Inferior parietal cortex (tissue), 1 donor: ENCODE results near the gene UBTD1.
A peak's percentile ranks its signal among the peaks of the same experiment; 100 is the strongest.

Experiments used
- DNase-seq: peaks from one replicate; pipeline ENCODE4 v3.0.0-alpha.2; 2016; ENCODE audit errors: extremely low spot score

The UBTD1 gene

DNA sequence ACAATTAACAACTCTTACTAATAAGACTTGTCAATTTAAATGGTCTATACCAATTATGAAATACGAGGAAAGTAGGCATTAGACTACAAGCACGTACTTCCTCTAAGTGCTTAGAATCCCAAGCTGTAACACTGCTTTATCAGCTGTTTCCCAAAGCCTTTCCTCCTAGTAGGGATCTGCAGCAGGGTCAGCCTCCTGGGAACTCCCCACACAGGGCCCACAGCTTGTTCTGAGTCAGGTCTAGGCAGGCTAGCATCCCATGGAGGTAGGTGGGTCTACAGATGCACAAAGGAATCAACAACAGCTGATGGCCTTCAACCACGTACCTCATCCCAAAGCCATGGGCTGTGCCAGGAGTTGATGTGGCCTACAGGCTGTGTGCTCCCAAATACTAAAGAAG, 15.2 kb upstream of the UBTD1 start:
- no peak for DNase-seq

DNA sequence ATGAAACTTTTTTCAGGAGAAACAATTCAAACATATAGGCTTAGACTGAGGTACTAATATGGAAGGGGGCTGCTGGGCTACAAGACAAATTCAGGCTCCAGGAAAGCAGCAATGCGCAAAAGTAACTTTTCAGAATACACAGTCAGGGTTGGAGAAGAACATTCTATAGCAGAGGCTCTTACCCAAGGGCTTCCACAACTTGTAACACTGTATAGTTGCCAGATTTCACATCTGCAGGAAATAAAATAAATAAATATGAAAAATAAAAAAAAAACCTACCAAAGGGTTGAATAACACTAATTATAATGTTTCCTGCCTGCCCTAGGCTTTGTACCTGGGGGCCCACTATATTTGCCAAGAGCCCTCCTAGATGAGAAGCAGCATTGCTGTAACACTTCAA, 14.8 kb upstream of the UBTD1 start:
- no peak for DNase-seq

DNA sequence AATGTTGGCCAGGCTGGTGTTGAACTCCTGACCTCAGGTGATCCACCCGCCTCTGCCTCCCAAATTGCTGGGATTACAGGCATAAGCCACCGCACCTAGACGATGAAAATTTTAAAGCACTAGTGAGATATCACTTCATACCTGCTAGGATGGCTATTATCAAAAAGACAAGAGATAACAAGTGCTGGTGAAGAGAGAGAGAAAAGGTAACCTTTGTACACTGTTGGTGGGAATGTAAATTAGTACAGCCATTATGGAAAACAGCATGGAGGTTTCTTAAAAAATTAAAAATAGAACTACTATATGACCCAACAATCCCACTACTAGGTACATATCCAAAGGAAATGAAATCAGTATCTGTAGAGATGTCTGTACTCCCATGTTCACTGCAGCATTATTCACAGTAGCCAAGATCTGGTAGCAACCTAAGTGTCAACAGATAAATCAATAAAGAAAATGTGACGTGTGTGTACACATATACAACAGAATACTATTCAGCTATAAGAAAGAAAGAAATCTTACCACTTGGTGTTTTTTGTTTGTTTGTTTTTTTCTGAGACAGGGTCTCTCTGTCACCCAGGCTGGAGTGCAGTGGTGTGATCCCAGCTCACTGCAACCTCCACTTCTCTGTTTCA, 13.0 kb upstream of the UBTD1 start:
- DNase-seq, result no peak

DNA sequence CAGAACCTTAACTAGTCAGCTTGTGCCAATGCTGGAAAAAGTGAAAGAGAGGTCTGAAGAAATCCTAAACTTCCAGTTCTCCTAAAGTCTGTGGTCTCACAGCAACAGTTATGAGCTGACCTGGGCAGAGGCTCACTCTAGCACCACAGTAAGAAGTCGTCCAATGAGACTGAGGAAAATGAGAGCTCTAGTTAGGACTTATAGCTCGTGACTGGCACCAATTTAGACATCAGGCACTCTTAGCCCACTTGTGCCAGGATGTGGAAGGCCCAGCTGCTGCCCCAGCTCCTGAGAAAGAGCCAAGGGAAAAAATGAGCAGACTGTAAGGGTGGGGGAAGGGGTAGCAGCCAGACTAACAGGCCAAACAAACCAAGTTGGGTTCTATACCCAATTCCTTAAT, 8.1 kb upstream of the UBTD1 start:
- DNase-seq, result peak; percentile 59

DNA sequence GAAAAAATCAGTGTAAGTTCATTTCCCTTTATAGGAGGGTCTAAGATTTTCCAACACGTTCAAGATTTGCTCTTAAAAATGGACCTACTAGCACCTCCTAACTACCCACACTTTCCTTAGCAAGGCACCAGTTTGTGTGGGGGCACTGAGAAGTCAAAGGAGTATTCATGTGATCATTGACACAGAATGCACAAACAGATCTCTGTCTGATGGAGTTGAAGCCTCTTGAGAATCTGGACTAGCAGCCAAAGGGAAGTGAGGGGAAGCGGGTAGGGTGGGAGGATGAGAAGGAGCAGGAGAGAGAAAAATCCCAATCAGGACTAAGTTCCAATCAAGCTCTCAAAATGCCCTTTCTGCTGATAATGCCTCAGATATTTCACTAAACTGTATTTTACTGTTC, 4.6 kb upstream of the UBTD1 start:
- DNase-seq, result peak; percentile 68

DNA sequence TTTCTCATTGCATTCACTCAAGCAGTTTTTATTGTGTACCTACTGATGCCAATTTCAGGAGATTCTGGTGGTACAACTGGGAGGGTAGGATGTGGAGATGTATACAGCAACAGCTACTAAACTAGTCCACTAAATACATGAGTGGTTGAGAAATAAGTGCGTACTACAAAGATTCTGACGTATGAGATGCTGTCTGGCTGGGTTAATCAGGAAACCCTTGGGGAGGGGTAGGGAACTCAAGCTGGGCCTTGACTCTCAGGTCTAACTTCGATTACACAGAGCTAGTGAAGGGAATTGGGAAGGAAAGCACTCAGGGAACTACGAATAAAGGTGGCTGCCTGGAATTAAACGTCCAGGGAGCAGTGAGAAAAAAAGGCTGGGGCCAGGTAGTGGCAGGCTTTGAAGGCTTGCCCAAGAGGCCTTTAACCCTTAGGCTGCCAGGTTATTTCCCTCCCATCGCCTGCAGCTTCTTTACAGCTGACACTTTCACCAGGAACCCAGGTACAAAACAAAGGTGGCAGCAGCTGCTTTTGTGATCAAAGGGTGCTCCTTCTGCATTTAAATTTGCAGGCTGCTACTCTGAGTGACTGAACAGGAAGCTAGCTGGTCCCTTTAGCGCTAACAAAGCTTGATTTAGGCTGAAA, 3.7 kb upstream of the UBTD1 start:
- no peak for DNase-seq

DNA sequence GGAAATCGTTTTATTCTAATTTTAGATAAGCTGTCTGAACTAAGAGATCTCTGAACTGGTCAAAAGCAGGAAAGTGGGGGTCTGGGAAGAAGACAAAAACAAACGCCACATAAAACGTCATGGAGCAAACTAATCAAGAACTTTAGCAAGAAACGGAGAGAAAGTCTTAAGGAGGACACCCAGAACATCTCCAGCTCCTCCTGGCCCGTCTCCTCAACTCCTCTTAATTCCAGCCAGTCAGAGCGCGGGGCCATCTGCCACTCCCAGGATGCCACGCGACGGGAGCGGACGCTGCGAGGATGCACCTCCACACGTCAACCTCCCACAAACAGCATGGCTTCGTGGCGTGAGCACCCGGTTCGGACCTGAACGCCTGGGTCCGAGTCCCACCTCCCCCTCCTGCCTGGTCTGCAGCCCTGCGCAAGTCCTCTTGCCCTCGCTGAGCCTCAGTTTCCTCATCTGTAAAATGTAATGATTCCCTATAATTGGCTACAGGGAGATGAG, 1.1 kb upstream of the UBTD1 start:
- DNase-seq, result peak; percentile 71

DNA sequence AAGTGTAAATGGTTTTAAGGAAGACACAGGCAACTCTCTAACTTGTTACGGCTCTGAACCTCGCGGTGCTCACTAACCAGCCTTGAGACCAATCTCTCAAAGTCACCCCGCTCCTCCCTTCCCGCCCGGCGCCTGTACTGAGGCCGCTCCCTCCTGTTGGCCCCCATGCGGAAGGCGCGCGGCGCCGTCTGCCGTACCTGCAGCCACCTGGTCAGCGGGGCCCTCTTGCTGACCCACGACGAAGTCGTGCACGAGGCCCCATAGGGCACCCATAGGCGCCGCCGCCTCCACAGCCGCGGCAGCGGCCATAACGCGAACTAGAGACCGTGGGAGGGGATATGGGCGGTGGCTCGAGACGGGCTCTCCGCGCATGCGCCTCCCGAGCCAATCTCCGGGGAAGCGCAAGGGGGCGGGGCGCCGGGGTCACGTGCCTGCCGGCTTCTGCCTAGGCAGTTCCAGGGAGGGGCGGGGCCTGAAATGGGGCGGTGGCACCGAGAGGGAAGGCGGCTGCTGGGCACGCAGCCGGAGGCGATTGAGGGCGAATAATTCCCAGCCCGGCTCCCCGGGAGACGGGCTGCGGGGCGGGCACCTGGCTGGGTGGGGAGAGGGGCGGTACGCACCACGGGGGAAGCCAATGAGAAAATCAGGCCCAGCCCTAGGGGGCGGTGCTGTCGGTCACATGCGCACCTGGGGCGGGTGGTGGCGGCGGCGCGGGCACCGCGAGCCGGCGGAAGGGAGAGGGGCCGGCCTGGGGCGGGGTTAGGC, 466 bp upstream of the UBTD1 start, which contains the start of gene MMS19:
Gene MMS19, minus strand, starts transcription at position 347 of the 765 bp plus-strand sequence. Its CDS starts 38 bp downstream, at position 309.
- DNase-seq, result peak; percentile 95

DNA sequence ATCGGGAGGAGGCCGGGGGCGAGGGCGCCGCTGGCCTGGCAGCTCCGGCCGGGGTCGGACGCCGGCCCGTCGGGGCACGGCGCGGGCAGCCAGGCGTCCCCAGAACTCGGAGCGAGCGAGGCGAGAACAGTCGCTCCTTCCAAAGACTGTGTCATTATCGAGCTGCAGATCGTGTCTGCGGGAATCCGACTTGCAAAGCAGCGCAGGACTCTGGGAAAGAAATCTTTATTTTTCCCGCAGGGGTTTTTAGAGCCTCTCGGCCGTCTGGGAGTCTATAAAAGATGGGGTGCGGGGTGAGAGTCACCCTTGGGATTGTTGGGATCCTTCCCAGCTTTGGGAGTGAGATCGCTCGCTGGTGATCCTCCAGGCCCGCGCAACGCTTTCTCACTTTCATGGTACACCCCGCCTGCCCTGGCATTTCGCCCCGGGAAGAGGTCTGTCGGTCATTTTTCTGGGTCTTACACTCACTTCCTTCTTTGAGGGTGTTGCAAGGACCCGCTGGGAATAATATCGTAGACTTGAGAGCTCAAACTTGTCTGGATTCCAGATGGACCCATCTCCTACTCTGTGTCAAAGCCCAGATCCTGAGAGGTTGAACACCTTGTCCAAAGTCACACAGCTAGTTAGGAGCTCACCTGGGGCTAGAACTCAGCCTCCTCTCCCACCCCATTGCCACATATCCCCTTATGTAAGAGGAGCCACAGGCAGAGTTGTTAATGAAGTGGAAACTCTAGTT, 1.0 kb downstream of the UBTD1 start:
- DNase-seq, result peak; percentile 23

DNA sequence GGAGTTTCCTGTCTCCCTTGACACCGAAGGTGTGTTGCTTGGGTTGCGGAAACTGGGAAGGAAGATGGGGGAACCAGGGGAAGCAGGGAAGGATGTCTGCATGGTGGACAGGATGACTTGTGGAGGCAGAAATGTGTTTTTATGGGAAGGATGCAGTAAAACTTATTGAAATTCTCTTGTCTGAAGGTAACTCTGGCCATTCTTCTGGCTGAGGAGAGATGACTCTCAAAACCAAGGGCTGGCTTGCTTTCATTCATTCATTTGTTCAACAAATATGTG, 1.5 kb downstream of the UBTD1 start:
- DNase-seq, result no peak

DNA sequence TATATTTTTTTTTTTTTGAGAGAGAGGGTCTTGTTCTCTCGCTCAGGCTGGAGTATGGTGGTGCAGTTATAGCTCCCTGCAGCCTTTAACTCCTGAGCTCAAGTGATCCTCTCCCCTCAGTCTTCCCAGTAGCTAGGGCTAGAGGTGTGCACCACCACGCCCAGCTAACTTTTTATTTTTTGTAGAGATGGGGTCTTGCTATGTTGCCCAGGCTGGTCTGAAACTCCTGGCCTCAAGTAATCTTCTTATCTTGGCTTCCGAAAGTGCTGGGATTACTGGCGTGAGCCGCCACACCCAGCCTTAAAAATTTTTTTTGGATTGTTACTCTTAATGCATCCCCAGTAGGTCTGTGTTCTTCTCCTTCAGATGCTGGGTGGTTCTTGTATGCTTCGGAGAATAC, 4.2 kb downstream of the UBTD1 start:
- DNase-seq, result no peak

DNA sequence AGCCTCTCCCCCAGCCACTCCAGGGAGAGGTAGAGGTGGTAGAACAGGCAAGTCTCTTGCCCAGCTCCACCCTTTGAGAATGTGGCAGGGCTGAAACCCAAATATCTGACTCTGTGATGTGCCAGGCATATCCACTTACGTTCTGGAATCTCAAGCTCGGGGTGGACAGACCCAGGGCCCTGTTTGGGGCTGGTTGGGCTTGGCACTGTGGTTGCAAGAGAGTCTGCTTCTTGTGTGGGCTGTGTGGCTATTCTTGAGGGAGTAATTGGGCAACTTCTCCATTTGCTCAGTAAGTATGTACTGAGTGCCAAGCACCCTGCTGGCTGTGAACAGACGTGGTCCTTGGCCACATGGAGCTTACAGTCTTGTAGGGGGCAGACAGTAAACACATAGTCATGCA, 4.7 kb downstream of the UBTD1 start:
- no peak for DNase-seq

DNA sequence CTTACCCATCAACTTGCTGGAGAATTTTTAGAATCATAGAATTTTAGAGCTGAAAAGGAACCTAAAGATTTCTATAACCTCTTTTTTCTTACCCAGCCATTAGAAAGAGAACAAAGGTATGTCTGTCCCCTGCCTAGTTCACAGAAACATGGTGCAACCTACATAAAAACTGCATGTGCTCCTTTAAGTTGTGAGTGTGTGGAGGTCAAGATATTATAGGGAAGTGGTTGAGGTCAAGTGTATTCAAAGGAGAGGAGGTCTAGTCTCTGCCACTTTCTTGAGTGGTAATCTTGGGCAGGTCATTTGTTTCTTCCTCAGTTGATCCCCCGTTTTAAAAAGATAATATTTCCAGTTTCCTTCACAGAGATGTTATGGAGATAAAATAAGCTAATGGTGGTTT, 6.4 kb downstream of the UBTD1 start:
- no peak for DNase-seq

DNA sequence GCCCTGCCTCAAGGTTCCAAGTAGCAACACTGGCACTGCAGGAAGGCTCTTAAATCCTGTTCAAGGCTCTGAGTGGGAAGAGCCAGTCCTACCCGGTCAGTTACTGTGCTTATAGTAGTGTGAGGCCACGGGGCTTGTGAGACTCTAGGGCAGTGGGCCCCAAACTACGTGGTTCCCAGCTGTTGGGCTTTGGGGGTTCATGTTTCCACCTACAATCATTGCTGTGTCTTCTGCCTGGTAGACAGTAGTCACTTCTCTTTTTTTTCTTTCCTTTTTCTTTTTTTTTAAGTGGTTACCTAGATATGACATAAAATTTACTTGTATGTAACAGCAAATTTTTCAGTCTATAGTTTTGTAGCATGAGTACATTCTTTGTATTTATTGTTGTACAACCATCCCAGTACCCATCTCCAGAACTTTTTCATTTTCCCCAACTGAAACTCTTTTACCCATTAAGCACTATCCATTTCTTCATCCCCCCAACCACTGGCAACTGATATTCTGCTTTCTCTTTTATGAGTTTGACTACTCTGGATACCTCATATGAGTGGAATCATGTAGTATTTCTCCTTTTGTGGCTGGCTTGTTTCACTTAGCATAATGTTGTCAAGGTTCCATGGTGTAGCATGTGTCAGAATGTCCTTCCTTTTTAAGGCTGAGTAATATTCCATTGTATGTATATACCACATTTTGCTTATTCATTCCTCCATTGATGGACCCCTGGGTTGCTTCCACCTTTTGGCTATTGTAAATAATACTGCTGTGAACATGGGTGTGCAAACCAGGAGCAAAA, 7.7 kb downstream of the UBTD1 start:
- no peak for DNase-seq

DNA sequence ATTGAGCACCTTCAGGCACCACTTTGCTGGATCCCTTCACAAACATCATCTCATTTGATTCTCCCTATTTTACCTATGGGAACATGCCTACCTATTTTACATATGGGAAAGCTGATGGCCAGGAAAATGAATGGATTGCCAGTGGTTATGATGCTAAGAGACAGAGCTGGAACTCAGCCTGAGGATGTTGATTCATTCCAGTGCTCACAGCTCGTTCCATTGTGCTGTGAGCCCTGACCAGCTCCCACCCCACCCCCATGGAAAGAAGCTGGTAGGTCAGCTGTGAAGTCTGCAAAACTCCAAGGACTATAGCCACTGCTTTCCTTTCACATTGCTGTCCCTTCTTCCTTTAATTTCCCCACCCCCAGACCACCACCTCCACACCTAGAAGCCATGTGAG, 9.6 kb downstream of the UBTD1 start:
- DNase-seq, result no peak

DNA sequence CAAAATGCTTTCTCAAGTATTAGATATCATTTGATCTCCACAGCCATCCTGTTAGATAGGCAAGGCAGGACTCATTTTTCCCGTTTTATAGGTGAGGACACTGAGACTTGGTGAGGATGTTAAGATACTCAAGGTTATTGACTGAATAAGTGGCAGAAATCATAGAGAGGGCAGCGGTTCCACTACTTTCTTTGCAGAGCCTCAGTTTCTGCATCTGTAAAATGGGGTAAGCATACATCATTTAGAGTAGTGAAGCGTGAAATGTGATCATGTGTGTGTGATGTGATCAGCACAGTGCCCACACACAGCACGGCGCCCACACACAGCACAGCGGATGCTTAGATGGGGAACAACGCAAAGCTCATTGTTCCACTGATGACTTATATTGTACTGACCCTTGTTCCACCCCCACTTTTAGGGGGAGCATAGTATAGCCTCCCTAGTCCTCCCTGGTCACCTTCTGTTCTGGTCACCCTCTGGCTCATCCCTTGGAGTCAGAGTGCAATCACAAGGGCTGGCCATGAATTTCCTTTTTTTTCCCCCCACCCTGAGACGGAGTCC, 10.5 kb downstream of the UBTD1 start:
- DNase-seq, result no peak

DNA sequence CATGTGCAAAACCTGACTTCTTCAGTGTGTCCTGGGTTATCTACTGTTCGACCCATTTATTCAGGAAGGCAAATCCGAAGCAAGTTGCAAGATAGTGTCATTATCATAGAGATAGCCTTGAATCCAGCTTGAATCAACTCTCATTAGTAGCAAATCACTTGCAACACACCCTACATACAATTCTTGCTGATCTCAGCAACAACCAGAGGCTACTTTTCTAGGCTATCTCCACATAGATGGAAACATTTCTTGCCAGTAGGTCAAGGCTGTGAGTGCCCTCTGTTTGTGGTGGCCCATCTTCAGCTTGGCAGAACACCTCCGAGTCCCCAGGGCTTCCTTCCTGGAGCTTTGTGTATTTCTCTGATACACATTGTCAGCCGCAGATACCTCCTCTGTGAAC, 12.0 kb downstream of the UBTD1 start:
- no peak for DNase-seq

DNA sequence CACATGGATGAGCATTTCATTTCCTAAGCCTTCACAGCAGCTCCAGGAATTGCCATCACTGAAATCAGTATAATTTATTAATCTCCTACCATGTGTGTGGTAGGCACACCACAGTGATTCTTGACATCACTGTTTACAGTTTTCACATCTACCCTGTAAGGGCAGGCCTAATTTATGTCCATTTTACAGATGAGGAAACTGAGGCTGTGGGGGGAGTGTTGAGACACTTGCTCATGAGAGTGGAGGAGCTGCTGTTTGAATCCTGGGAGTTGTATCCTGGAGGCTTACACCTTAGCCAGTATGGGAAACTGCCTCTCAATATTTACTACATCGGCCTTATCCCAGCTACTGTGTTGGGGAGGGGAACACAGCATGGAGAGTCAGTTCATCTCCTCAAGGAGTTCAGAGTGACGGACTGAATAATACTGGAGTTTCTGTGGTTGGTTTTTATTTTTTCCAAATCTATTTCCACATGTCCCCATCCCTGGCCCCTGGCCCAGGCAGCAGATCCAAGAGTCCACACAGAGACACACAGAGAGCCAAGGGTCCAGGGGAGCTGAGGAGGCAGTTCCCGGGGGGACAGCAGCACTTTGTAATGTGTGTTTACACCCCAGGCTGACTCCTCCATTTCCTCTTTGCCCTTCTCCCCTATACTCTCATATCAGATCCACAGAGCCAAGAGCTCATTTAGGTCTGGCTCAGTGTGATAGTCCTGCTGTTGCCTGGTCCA, 13.2 kb downstream of the UBTD1 start:
- DNase-seq, result no peak

DNA sequence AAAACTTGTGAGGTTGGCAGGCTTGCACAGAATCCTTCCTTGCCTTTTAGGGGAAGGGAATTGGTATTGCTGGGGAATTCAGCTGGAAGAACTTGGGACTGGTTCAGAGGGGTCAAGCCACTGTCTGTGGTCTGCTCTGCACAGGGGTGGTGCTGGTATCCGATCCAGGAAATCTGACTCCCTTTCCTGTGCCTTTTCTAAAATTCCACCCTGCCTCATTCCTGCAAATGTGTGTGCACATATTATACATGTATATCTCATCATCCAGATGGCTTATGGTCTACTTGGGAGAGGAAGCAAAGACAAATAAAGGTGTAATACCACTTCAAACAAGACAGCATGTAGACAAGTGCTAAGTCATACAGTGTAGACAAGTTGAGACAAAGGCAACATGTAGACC, 14.3 kb downstream of the UBTD1 start:
- DNase-seq, result no peak

DNA sequence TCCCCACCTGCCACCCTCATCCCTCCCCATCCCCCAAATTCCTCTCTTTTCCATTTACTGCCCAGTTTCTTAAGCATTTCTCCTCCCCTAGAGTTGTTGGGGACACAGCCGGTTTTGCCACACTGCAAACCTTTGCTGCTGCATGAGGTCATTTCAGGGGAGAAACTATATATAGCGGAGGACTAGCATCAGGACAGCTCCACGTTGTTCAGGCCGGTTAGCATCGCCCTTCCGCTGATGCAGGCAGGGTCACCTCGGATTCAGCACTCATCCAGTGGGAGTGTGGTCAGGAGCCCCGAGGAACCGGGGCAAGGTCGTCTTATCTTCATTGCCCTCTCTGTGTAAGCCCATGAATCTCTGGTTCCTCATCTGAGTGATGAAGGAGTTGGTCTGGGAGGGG, 15.6 kb downstream of the UBTD1 start:
- no peak for DNase-seq
